Breast epithelium (tissue), 3 donors: ENCODE measurements around the gene LMNTD2.

Experiments used
- CTCF ChIP-seq, 3 donors: fragments of 450-650 bp; IDR thresholded peaks; one replicate each; pipeline ENCODE4 v1.5.1; 2016 to 2017; ENCODE audit warnings: antibody characterized with exemption in 3 of 3, mild to moderate bottlenecking in 3 of 3, moderate library complexity in 3 of 3
- POLR2A ChIP-seq: fragments of 450-650 bp; IDR thresholded peaks from one replicate; pipeline ENCODE4 v1.6.1; 2016; ENCODE audit warnings: antibody characterized with exemption, mild to moderate bottlenecking, moderate library complexity
- POLR2AphosphoS5 ChIP-seq, 3 donors: sonication (generic); formaldehyde crosslinking; IDR thresholded peaks; one replicate each; pipeline ENCODE4 v1.6.1; 2017; ENCODE audit warnings: antibody characterized with exemption in 3 of 3

GRCh38 chr11:540583-541432 lies 19.7 kb downstream of the LMNTD2 start:
- TF ChIP-seq CTCF (IDR thresholded peaks at IDR 0.05): no peak
- TF ChIP-seq POLR2A: no peak
- no peak for TF ChIP-seq POLR2AphosphoS5 (IDR thresholded peaks at IDR 0.05)
